SW480 (cell line): ENCODE measurements around the gene TSPAN18.
A peak's percentile ranks its signal among the peaks of the same experiment; 100 is the strongest.

Experiments
- DNase-seq: peaks from one replicate; pipeline ENCODE4 v3.0.0-alpha.2; 2016; ENCODE audit warnings: low spot score

TSPAN18 gene

GRCh38 chr11:44797051-44797450 lies 70.3 kb downstream of the TSPAN18 start:
- no peak for DNase-seq

DNA sequence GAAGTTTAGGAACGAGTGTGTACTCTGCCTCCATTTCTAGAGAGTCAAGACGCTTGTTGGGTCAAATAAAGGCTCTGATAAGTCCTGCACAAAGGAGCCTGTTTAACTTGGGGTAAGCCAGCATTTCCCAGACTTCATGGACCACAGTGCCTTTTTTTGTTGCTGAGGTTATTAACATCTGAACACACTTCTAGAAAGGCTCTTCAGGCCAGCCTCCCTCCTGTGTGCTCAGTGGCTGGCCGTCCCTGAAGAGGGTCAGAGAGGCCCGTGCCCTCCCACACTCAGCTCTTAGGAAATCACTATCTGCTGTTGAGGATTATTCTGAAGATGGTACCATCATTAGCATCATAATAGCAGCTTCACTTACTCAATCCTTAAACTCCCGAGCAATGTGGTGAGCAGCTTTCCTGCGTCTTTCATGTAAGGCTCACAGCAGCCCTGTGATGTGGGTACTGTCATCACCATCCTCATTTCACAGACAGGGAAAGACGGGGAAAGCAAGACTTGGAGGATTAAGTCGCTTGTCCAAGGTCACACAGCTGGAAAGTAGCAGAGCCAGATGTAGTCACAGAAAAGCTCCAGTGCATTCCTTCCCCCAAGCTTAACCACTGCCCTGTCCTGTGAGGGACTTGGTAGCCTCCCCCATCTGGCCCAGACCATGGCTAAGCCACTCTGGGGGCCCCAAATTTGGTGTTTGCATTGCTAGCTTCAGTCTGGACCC lies 71.3 kb downstream of the TSPAN18 start:
- no peak for DNase-seq

GRCh38 chr11:44798607-44798972 lies 71.8 kb downstream of the TSPAN18 start:
- no peak for DNase-seq

- DNase-seq: no peak
These were observed 72.2 kb downstream of the TSPAN18 start for GRCh38 chr11:44799012-44799411.

- DNase-seq: no peak
These were observed 75.6 kb downstream of the TSPAN18 start for GRCh38 chr11:44802347-44802746.

GRCh38 chr11:44803009-44803408 lies 76.2 kb downstream of the TSPAN18 start:
- DNase-seq: no peak

- DNase-seq: no peak
These were observed 78.0 kb downstream of the TSPAN18 start for GRCh38 chr11:44804449-44805437.

GRCh38 chr11:44805596-44805995 lies 78.8 kb downstream of the TSPAN18 start:
- peak; percentile 17 for DNase-seq

DNA sequence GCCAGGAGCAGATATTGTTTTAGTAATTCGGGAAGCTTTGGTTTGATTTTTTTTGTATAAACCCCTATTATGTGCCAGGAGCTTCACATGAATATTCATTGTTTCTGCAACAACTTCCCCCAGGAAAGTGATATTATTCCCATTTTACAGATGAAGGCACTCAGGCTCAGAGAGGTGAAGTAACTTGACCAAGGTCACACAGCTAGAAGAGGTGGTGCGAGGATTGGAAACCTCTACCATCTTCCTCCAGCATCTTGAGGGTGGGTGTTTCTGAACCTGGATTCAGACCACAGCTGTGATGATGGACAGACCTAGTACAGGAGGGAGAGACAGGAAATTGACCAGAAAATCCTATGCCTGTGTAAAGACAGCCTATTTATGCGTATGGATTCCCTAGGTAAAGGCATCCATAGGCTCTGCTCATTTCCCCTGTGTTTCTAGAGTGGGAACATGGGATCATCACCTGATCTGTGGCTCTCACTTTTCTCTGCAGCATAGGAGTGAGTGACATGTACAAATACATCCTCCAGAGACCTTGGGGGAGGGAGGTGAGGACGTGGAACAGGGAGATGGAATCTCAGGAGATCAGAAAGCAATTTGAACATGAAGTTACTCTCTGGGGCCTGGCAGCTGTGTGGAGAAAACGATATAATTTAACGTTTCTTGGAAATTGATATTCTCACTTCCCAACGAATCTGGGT lies 81.4 kb downstream of the TSPAN18 start:
- DNase-seq: peak; percentile 12

DNA sequence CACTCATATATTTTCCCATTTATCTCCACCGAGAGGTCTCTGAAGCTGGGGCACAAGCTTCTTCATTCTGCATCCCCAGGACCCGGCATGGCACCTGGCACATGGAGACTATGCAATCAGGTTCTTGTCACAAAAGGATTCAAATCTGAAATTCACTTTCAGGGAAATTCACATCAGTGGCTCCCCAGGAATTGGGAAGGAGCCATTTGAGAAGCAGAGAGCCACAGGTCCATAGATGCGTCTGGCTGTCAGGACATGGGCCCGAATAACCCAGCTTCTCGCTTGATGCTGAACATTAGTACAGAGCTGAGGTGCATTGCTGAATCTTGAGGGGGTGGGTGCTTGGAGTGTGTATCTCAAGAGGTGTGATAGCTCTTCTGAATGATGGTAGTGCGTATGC lies 82.5 kb downstream of the TSPAN18 start:
- DNase-seq: no peak

- DNase-seq: no peak
These were observed 85.2 kb downstream of the TSPAN18 start for GRCh38 chr11:44811841-44812448.

DNA sequence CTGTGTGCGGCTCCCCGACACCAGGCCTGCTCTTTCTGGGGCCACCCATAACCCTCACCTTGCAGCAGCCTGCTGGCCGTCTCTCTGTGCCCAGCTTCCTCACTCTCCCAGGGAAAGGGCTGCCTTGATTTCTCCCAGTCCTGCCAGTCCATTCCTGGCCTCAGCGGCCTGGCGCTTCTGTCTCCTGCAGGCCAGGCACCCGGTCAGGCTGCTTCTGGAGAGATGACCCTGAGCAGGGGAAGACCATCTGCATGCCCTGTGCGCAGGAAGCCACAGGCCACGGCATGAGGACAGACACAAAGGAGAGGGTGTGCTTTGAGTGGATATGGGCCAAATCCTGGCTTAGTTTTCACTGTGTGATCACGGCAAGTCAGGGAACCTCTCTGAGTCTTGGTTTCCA lies 86.2 kb downstream of the TSPAN18 start:
- no peak for DNase-seq

DNA sequence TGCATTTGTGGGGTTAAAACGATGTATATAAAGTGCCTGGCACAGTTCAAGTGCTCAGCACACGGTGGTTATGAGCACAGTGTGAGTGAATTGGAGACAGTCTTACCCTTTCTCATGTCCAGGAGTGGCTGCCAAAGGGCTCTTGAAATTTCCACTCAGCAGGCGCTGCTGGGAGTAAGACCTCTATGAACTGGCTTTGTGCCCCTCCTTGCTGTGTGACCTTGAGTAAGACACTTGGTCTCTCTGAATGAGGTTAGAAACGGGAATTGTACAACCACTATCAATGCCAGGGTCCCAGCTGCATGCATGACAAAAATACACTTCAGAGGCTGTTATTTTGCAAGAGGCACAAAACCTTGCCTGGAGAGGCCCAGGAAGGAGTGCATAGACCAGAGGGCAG lies 86.6 kb downstream of the TSPAN18 start:
- no peak for DNase-seq

DNA sequence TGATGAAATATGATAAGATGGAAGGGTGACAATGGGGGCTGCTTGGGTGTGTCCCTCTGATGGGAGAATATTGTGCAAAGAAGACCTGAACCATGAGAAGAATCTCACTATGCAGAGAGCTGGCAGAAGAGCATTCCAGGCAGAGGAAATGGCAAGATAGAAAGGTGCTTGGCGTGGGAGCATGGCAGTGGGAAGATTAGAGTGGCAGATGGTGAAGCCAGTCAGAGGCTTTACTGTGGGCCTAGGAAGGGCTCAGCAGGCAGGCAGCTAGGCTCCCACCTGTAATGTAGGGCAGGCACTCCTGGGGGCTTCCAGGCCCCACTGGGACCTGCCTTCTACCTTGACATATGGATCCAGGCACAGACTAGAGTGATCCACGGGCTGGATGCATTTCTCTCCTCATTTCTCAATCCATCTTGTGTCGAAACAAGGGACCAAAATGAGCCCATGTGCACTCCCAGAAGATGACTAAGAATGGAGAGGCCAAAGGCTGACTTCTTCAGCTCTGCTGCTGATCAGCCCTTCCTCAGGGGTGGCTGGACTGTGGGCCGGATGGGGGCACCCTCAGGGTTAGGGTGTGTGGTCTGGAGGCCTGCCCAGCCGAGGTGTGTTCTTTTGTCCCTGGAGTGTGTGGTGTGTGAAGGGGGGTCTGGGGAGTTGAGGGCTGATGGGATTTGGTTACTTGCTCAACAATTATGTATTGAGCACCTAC lies 88.3 kb downstream of the TSPAN18 start:
- no peak for DNase-seq

- no peak for DNase-seq
These were observed 89.2 kb downstream of the TSPAN18 start for GRCh38 chr11:44815917-44816456.

DNA sequence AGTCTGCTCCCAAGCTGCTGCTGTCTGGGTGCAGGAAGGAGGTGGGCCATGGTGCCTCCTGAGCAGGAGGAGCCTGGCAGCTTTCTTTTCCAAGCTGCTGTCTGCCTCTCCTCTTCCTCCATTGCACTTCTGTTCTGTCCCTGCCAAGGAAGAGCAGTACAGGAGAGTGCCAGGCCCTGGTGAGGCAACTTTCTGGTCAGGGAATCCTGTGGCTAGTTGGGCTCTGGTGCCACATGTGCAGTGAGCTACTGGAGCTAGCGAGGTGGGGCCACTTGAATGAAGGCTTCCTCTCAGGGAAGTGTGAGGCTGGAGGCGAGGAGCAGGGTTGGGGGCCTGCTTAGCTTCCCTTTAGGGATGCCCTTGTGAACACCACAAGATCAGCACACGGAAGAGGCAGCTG lies 90.0 kb downstream of the TSPAN18 start:
- no peak for DNase-seq

GRCh38 chr11:44817207-44817949 lies 90.6 kb downstream of the TSPAN18 start:
- peak; percentile 76 for DNase-seq

GRCh38 chr11:44818110-44818509 lies 91.3 kb downstream of the TSPAN18 start:
- no peak for DNase-seq

- DNase-seq: no peak
These were observed 92.6 kb downstream of the TSPAN18 start for GRCh38 chr11:44819346-44819745.

DNA sequence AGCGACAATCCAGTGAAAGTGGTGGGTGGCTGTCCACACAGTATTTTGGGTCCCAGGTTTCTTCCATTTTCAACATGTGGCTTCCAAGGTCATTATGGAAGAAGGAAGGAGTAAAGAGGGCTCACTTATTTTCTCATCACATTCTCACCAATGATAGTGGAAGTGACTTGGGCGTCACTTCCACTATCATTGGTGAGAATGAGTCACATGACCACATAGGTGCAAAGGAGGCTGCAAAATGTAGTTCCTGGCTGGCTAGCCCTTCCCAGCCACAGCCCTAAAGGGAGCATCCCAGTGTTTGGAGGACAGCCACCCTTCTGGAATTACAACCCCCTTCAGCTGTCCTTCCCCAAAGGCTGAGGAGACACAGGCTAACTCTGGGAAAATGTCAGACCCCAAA lies 95.6 kb downstream of the TSPAN18 start:
- no peak for DNase-seq

- DNase-seq: no peak
These were observed 96.2 kb downstream of the TSPAN18 start for GRCh38 chr11:44823006-44823405.
